Lower leg skin (tissue), 4 donors: ENCODE measurements around the gene CTSH. TPM values are rescaled to one million over a fixed set of nuclear protein-coding genes. Genes with fewer than 3 reads are reported as not detected.

Source experiments
- DNase-seq, 2 donors: peaks; one replicate each; pipeline ENCODE4 v3.0.0-alpha.2; 2019; ENCODE audit warnings: low spot score in 2 of 2
- H3K4me3 ChIP-seq: fragments of 200-600 bp; sonication (generic); 2 replicates; pipeline ENCODE4 v1.5.1; 2017; ENCODE audit warnings: mild to moderate bottlenecking, low read depth; ENCODE audit not compliant: poor library complexity, severe bottlenecking
- POLR2A ChIP-seq, 2 donors: fragments of 450-650 bp; IDR thresholded peaks; one replicate each; pipeline ENCODE4 v1.6.1; 2016 to 2017; ENCODE audit warnings: antibody characterized with exemption in 2 of 2, mild to moderate bottlenecking in 1 of 2, moderate library complexity in 1 of 2
- WGBS, 2 donors: methylation state at CpG; one replicate each; pipeline ENCODE4 v1.1.5; 2018; 5-methylcytosine and 5-hydroxymethylcytosine counted together
- intact Hi-C: fragments of 100-400 bp; cut with DNase I; formaldehyde crosslinking; loops from one replicate; pipeline ENCODE4 v1.15.0; 2023; ENCODE audit warnings: low total_unique reads
- total RNA-seq, 4 donors: library from RNA; depleted of rRNA; stranded (reverse); fragments of >200 nt; gene quantifications; one replicate each; pipeline ENCODE4 v1.1.0, GENCODE V29; 2016
- TF ChIP-seq, protein P1 (sequence below), 3 donors: fragments of 450-650 bp; IDR thresholded peaks; one replicate each; pipeline ENCODE4 v1.5.1; 2016; ENCODE audit warnings: antibody characterized with exemption in 3 of 3, mild to moderate bottlenecking in 3 of 3, moderate library complexity in 2 of 3

The CTSH gene
- total RNA-seq, 4 donors from 2014 or later = 213 to 518 (median 291) TPM

GRCh38 chr15:78944202-78944625 lies 632 bp downstream of the CTSH start:
- DNase-seq = no peak
- H3K4me3 ChIP-seq = peak overlapping the region; percentile 80
- no peak for TF ChIP-seq POLR2A (IDR thresholded peaks at IDR 0.05)
- TF ChIP-seq, protein P1, sequence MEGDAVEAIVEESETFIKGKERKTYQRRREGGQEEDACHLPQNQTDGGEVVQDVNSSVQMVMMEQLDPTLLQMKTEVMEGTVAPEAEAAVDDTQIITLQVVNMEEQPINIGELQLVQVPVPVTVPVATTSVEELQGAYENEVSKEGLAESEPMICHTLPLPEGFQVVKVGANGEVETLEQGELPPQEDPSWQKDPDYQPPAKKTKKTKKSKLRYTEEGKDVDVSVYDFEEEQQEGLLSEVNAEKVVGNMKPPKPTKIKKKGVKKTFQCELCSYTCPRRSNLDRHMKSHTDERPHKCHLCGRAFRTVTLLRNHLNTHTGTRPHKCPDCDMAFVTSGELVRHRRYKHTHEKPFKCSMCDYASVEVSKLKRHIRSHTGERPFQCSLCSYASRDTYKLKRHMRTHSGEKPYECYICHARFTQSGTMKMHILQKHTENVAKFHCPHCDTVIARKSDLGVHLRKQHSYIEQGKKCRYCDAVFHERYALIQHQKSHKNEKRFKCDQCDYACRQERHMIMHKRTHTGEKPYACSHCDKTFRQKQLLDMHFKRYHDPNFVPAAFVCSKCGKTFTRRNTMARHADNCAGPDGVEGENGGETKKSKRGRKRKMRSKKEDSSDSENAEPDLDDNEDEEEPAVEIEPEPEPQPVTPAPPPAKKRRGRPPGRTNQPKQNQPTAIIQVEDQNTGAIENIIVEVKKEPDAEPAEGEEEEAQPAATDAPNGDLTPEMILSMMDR (IDR thresholded peaks at IDR 0.05) = no peak
- WGBS, 2 donors = 23 to 36% methylated on average over 11 to 12 of the region's 12 CpGs
- intact Hi-C loops = no loop called here

- H3K4me3 ChIP-seq = no peak overlapping the region
- WGBS, 2 donors = 64 to 65% methylated on average over 7 of the region's 7 CpGs
These were observed 1.2 kb downstream of the CTSH start for GRCh38 chr15:78943692-78944091.

GRCh38 chr15:78942741-78943140 lies 2.1 kb downstream of the CTSH start:
- TF ChIP-seq, protein P1 (IDR thresholded peaks at IDR 0.05) = no peak
- TF ChIP-seq POLR2A (IDR thresholded peaks at IDR 0.05) = no peak
- 87 to 95% methylated on average over 4 of the region's 4 CpGs for WGBS, 2 donors
- DNase-seq = no peak
- H3K4me3 ChIP-seq = no peak overlapping the region
- intact Hi-C loops = no loop called here

More at GRCh38 chr15:78943692-78944091, 1.2 kb downstream of the CTSH start:
- no peak for TF ChIP-seq POLR2A (IDR thresholded peaks at IDR 0.05)
- intact Hi-C loops = no loop called here
- DNase-seq = no peak

DNA sequence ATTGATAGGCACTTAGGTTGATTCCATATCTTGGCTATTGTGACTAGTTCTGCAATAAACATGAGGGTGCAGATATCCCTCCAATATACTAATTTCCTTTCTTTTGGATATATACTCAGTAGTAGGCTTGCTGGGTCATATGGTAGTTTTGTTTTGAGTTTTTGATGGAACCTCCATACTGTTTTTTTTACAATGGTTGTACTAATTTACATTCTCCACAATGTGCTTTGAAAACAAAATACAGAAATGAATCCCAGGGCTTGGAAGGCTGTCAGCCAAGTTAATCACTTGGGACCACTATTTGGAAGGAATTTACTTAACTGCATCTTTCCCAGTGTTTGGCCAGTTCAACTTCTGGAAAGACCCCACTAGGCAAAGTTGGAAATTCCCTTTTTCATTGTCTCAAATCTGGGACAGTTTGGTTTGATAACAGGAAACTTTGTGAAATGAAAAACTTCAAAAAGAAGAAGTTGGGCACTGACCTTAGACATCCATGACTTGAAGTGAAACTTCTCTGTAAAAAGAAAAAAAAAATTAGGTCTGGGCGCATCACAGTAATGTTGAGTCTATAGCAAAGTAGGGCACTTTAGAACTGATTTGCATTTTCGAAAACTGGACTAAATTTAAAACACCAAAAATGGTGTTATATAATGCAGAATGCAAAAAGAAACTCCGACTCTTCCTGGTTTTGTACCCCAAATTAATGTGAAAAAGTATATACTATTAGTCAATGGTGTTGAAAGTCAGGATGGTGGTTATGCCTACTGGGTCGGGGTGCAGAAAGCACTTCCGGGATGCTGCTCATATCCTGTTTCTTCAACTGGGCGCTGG lies 6.0 kb downstream of the CTSH start:
- no peak for TF ChIP-seq POLR2A (IDR thresholded peaks at IDR 0.05)
- TF ChIP-seq, protein P1 (IDR thresholded peaks at IDR 0.05) = no peak
- no peak for DNase-seq
- WGBS, 2 donors = 67 to 75% methylated on average over 6 of the region's 6 CpGs
- no peak overlapping the region for H3K4me3 ChIP-seq
- intact Hi-C loops = no loop called here

DNA sequence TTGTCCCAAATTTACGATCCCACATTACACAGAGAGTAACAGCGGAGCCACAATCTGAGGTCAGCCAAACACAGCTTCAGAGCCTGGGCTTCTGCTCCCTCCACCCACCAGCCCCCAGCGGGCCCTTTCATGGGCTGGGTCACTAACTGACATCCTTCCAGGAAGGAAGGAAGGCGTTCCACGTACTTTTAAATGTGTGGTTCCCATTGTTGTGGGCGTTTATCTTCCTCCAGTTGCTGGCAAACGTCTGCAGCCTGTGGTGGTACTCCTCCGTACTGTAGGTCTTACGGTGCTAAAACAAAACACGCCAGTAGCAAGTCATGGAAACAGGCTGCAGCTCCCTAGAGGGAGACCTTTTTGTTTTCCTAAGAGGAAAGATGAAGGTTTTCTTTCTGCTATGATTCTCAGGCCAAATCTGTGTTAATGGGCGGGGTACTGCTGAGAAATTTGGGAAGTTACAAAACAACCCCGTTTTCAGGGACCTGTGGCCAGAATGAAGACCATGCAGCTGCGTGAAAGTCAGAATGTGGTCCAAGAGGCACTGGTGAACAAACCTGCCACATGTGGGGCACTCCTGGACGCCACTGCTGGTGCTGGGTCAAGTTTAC lies 7.6 kb downstream of the CTSH start:
- H3K4me3 ChIP-seq = no peak overlapping the region
- WGBS, 2 donors = 62 to 73% methylated on average over 14 of the region's 14 CpGs
- no peak for DNase-seq
- intact Hi-C loops = no loop called here
- TF ChIP-seq, protein P1 (IDR thresholded peaks at IDR 0.05) = no peak
- no peak for TF ChIP-seq POLR2A (IDR thresholded peaks at IDR 0.05)

DNA sequence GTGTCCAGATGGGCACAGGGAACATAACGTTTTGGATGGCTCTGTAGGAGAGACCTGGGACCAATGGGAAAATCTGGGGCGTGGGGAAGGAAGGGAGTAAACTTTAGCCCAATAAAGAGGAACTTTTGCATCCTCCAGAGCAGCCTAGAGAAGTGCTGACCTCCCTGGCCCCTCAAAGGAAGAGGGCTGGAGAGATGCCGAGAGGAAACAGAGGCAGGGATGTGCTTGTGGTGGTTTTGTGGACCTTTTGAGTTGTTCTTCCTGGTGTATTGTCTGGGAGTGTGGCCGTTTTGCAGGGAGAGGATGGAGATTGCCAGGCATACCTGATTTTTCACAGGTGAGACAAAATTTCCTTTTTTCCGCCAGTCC lies 10.2 kb downstream of the CTSH start:
- 66 to 67% methylated on average over 5 of the region's 5 CpGs for WGBS, 2 donors
- no peak for DNase-seq
- TF ChIP-seq, protein P1 (IDR thresholded peaks at IDR 0.05) = no peak
- TF ChIP-seq POLR2A (IDR thresholded peaks at IDR 0.05) = no peak
- intact Hi-C loops = no loop called here
- no peak overlapping the region for H3K4me3 ChIP-seq
